ENCODE measurements around the gene ARHGAP32.

DNA sequence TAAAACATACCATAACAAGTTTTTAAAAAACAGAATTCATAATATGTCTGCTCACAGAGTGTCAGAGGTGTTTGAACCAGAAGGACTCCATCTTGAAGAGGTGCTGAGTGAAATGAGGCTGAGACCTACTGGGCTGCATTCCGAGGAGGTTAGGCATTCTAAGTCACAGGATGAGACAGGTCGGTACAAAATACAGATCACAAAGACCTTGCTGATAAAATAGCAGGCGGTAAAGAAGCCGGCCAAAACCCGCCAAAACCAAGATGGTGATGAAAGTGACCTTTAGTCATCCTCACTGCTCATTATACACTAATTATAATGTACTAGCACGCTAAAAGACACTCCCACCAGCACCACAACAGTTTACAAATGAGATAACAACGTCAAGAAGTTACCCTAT, 116.4 kb downstream of the ARHGAP32 start:
- no peak for TF ChIP-seq CTCF (IDR thresholded peaks at IDR 0.05)
- no peak for TF ChIP-seq POLR2AphosphoS5 (IDR thresholded peaks at IDR 0.05)
- no peak for TF ChIP-seq POLR2A (IDR thresholded peaks at IDR 0.05)

All from breast epithelium (tissue), 3 donors.